ENCODE measurements around the gene ASTN2. TPM values are rescaled to one million over a fixed set of nuclear protein-coding genes. Genes with fewer than 3 reads are reported as not detected.

The ASTN2 gene
- total and polyA plus RNA-seq, 9 of the 15 experiments (the other 6 are each of a cell fraction or from before 2014, with no cell fraction given), result 0.56 to 3.5 (median 1.9) TPM

DNA sequence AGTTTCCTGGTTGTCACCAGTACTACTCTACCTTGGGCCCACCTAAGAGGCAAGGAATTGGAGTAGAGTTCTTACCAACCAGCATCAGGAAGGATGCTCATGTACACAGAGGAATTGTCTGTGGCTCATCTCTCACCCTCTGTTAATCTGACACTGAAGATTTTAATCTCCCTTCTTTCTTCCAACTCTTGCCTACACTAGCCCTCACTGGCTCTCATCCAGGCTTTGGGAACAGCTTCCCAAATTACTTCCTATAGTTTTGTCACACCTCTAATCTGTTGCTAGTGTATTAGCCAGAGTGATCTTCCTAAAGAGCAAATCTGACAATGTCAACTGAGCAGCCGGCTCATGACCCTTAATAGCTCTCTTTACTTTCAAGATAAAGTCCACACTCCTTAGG lies 946.5 kb downstream of the ASTN2 start (continued):
- TF ChIP-seq ZFPM2 (CRISPR knock-in tag; IDR thresholded peaks at IDR 0.05), result no peak
- no peak for TF ChIP-seq ZNF551 (CRISPR knock-in tag; IDR thresholded peaks at IDR 0.05)
- TF ChIP-seq TEAD2 (tag; IDR thresholded peaks at IDR 0.05), result no peak
- TF ChIP-seq MTA3 (IDR thresholded peaks at IDR 0.05; ENCODE audit: borderline replicate concordance), result 0 out of 2 replicates have a peak, but pooled peaks have one; percentile 24
- TF ChIP-seq POLR2AphosphoS5 (IDR thresholded peaks at IDR 0.05; ENCODE audit: control insufficient read depth, insufficient read depth, low read depth, low read length), result no peak
- TF ChIP-seq TGIF2 (CRISPR knock-in tag; IDR thresholded peaks at IDR 0.05), result no peak
- no peak for TF ChIP-seq SAFB (IDR thresholded peaks at IDR 0.05; ENCODE audit: borderline replicate concordance, low read depth, low read length)
- TF ChIP-seq CTBP1 (IDR thresholded peaks at IDR 0.05; ENCODE audit: borderline replicate concordance), result peak; percentile 53; the same call in 1 of the 2 replicates
- TF ChIP-seq, protein P1, sequence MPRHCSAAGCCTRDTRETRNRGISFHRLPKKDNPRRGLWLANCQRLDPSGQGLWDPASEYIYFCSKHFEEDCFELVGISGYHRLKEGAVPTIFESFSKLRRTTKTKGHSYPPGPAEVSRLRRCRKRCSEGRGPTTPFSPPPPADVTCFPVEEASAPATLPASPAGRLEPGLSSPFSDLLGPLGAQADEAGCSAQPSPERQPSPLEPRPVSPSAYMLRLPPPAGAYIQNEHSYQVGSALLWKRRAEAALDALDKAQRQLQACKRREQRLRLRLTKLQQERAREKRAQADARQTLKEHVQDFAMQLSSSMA (CRISPR knock-in tag; IDR thresholded peaks at IDR 0.05), result no peak
- TF ChIP-seq EP300 (IDR thresholded peaks at IDR 0.05; ENCODE audit: low read length), result 0 out of 2 replicates have a peak, but pooled peaks have one; percentile 25
- no peak for TF ChIP-seq CHD2 (IDR thresholded peaks at IDR 0.05; ENCODE audit: low read depth, low read length)
- no peak for TF ChIP-seq ZNF76 (CRISPR knock-in tag; IDR thresholded peaks at IDR 0.05; ENCODE audit: borderline replicate concordance)
- 0 out of 4 replicates have a peak, but pooled peaks of 1 of the 2 experiments have one; percentile 24 for TF ChIP-seq HDAC1 (IDR thresholded peaks at IDR 0.05)
- no peak for TF ChIP-seq PTRF (tag; IDR thresholded peaks at IDR 0.05)
- TF ChIP-seq ZNF583 (CRISPR knock-in tag; IDR thresholded peaks at IDR 0.05), result no peak
- TF ChIP-seq ILK (tag; IDR thresholded peaks at IDR 0.05; ENCODE audit: borderline replicate concordance, low read depth), result no peak
- TF ChIP-seq ETS2 (tag; IDR thresholded peaks at IDR 0.05; ENCODE audit: borderline replicate concordance, poor library complexity, severe bottlenecking), result no peak
- TF ChIP-seq ZBTB1 (CRISPR knock-in tag; IDR thresholded peaks at IDR 0.05; ENCODE audit: borderline replicate concordance, low read depth), result no peak
- no peak for TF ChIP-seq ESRRA (IDR thresholded peaks at IDR 0.05; ENCODE audit: borderline replicate concordance, low read depth)
- no peak; the same call in 1 of the 2 replicates for TF ChIP-seq SMAD4 (CRISPR knock-in tag; conservative IDR thresholded peaks at IDR 0.05)
- no peak for TF ChIP-seq ZNF586 (CRISPR knock-in tag; conservative IDR thresholded peaks at IDR 0.05)
- TF ChIP-seq, protein P2, sequence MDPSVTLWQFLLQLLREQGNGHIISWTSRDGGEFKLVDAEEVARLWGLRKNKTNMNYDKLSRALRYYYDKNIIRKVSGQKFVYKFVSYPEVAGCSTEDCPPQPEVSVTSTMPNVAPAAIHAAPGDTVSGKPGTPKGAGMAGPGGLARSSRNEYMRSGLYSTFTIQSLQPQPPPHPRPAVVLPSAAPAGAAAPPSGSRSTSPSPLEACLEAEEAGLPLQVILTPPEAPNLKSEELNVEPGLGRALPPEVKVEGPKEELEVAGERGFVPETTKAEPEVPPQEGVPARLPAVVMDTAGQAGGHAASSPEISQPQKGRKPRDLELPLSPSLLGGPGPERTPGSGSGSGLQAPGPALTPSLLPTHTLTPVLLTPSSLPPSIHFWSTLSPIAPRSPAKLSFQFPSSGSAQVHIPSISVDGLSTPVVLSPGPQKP (CRISPR knock-in tag; IDR thresholded peaks at IDR 0.05), result no peak
- TF ChIP-seq, protein P3, sequence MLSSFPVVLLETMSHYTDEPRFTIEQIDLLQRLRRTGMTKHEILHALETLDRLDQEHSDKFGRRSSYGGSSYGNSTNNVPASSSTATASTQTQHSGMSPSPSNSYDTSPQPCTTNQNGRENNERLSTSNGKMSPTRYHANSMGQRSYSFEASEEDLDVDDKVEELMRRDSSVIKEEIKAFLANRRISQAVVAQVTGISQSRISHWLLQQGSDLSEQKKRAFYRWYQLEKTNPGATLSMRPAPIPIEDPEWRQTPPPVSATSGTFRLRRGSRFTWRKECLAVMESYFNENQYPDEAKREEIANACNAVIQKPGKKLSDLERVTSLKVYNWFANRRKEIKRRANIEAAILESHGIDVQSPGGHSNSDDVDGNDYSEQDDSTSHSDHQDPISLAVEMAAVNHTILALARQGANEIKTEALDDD (IDR thresholded peaks at IDR 0.05), result no peak
- TF ChIP-seq, protein P4, sequence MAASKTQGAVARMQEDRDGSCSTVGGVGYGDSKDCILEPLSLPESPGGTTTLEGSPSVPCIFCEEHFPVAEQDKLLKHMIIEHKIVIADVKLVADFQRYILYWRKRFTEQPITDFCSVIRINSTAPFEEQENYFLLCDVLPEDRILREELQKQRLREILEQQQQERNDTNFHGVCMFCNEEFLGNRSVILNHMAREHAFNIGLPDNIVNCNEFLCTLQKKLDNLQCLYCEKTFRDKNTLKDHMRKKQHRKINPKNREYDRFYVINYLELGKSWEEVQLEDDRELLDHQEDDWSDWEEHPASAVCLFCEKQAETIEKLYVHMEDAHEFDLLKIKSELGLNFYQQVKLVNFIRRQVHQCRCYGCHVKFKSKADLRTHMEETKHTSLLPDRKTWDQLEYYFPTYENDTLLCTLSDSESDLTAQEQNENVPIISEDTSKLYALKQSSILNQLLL (CRISPR knock-in tag; IDR thresholded peaks at IDR 0.05; ENCODE audit: borderline replicate concordance), result no peak
- no peak for TF ChIP-seq KLF6 (CRISPR knock-in tag; IDR thresholded peaks at IDR 0.05; ENCODE audit: borderline replicate concordance)
- TF ChIP-seq SMAD1 (IDR thresholded peaks at IDR 0.05; ENCODE audit: low read depth, low read length, partially characterized antibody), result no peak
- no peak for TF ChIP-seq NRF1 (conservative IDR thresholded peaks at IDR 0.05 in 1 of 2, IDR thresholded peaks at IDR 0.05 in 1 of 2)
- no peak for TF ChIP-seq NFIC (IDR thresholded peaks at IDR 0.05)

Data from K562 (cell line).